SHP77 (cell line): ENCODE results near the gene RGSL1.
"Not testable (repeated sequence)": the region's sequence is repeated elsewhere in the genome, so short reads cannot be mapped to it uniquely, and the experiment has no call there.

ENCODE experiments used
- DNase-seq, 2 experiments: peaks; one replicate each; lab custom pipeline; 2025; lab: John Stamatoyannopoulos, UW

Gene RGSL1

GRCh38 chr1:182446033-182446669, 3.8 kb upstream of the RGSL1 start:
- peak; percentile 44 to 72 for DNase-seq

GRCh38 chr1:182447124-182447523, 2.8 kb upstream of the RGSL1 start:
- DNase-seq, result not testable (repeated sequence)

- DNase-seq, result no peak
These were observed 2.3 kb upstream of the RGSL1 start for GRCh38 chr1:182447660-182448059.

GRCh38 chr1:182453631-182454030, 3.7 kb downstream of the RGSL1 start:
- DNase-seq, result no peak

GRCh38 chr1:182457844-182458243, 7.9 kb downstream of the RGSL1 start:
- no peak for DNase-seq

- no peak for DNase-seq
These were observed 10.0 kb downstream of the RGSL1 start for GRCh38 chr1:182459949-182460348.

- no peak for DNase-seq
These were observed 10.6 kb downstream of the RGSL1 start for GRCh38 chr1:182460550-182460951.

GRCh38 chr1:182473556-182473955, 23.6 kb downstream of the RGSL1 start:
- DNase-seq, result no peak

GRCh38 chr1:182476625-182477024, 26.7 kb downstream of the RGSL1 start:
- no peak for DNase-seq

- DNase-seq, result no peak
These were observed 28.3 kb downstream of the RGSL1 start for GRCh38 chr1:182478238-182478637.

- DNase-seq, result no peak
These were observed 34.1 kb downstream of the RGSL1 start for GRCh38 chr1:182484067-182484466.

GRCh38 chr1:182484531-182485257, 34.7 kb downstream of the RGSL1 start:
- peak; percentile 13 to 14 for DNase-seq

GRCh38 chr1:182485861-182486260, 35.9 kb downstream of the RGSL1 start:
- DNase-seq, result no peak

GRCh38 chr1:182488803-182489202, 38.9 kb downstream of the RGSL1 start:
- DNase-seq, result no peak

- DNase-seq, result no peak
These were observed 43.1 kb downstream of the RGSL1 start for GRCh38 chr1:182493063-182493462.

- DNase-seq, result no peak
These were observed 45.1 kb downstream of the RGSL1 start for GRCh38 chr1:182495002-182495401.

- no peak for DNase-seq
These were observed 45.7 kb downstream of the RGSL1 start for GRCh38 chr1:182495693-182496092.

GRCh38 chr1:182507685-182508084, 57.7 kb downstream of the RGSL1 start:
- DNase-seq, result no peak

GRCh38 chr1:182515556-182515955, 65.6 kb downstream of the RGSL1 start:
- no peak for DNase-seq

GRCh38 chr1:182520736-182521135, 70.8 kb downstream of the RGSL1 start:
- no peak for DNase-seq

- DNase-seq, result no peak
These were observed 75.4 kb downstream of the RGSL1 start for GRCh38 chr1:182525342-182525741.

GRCh38 chr1:182527680-182528079, 77.7 kb downstream of the RGSL1 start:
- no peak for DNase-seq

- DNase-seq, result not testable (repeated sequence)
These were observed 78.3 kb downstream of the RGSL1 start for GRCh38 chr1:182528206-182528605.

- DNase-seq, result no peak
These were observed 84.0 kb downstream of the RGSL1 start for GRCh38 chr1:182533896-182534295.
